Peyer's patch (tissue), 4 donors: ENCODE results near the gene RAPGEFL1.

ENCODE experiments used
- POLR2A ChIP-seq, 2 donors: fragments of 450-650 bp; IDR thresholded peaks; one replicate each; pipeline ENCODE4 v1.5.1; 2017; ENCODE audit warnings: antibody characterized with exemption in 2 of 2, mild to moderate bottlenecking in 2 of 2, moderate library complexity in 2 of 2
- TF ChIP-seq, protein P1 (sequence below), 6 experiments: fragments of 450-650 bp in 4 of 6; fragments of 200-600 bp in 2 of 6; sonication (generic) in 1 of 6; IDR thresholded peaks; one replicate each; pipeline ENCODE4 v1.5.1; 2017 to 2019; ENCODE audit warnings: antibody characterized with exemption in 6 of 6, mild to moderate bottlenecking in 3 of 6, moderate library complexity in 1 of 6

DNA sequence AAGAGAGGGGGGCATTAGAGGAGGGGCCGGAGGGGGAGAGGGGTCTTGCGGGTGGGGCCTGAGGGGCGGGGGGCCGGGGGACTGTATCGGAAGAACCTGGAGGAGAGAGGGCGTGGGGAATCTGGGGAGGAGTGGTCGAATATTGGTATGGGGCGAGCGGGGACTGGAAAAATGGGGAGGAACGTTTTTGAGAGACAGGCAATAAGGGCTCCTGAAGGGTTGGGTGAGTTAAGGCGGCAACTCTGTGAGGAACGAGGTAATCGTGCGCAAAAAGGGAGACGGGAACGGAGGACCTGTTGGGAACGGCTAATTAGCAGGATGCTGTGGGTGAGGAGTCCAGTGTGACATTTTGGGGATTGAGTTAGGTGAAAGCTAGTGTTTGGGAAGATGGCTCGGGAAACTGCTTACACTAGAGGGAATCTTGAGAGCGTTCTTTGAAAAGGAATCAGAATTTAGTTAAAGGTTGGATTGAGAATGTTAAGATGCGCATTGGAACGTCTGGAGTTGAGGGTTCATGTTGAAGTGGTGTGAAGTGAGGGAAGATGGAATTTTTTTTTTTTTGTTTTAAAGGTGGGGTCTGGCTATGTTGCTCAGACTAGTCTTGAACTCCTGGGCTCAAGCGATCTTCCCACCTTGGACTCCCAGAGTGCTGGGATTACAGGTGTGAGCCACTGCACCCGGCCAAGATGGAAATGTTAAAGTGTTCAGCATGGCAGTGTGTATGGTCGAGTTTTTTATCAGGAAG lies 42.5 kb downstream of the RAPGEFL1 start:
- TF ChIP-seq, protein P1, sequence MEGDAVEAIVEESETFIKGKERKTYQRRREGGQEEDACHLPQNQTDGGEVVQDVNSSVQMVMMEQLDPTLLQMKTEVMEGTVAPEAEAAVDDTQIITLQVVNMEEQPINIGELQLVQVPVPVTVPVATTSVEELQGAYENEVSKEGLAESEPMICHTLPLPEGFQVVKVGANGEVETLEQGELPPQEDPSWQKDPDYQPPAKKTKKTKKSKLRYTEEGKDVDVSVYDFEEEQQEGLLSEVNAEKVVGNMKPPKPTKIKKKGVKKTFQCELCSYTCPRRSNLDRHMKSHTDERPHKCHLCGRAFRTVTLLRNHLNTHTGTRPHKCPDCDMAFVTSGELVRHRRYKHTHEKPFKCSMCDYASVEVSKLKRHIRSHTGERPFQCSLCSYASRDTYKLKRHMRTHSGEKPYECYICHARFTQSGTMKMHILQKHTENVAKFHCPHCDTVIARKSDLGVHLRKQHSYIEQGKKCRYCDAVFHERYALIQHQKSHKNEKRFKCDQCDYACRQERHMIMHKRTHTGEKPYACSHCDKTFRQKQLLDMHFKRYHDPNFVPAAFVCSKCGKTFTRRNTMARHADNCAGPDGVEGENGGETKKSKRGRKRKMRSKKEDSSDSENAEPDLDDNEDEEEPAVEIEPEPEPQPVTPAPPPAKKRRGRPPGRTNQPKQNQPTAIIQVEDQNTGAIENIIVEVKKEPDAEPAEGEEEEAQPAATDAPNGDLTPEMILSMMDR (IDR thresholded peaks at IDR 0.05) = no peak
- TF ChIP-seq POLR2A (IDR thresholded peaks at IDR 0.05) = no peak
